Skeletal muscle satellite cell (primary cell): ENCODE results near the gene SLC44A5.

Experiments used
- H3K27me3 ChIP-seq: 2 replicates; pipeline ENCODE4 v1.7.0; 2013; ENCODE audit warnings: low read length; ENCODE audit not compliant: control insufficient read depth, insufficient read depth
- H3K36me3 ChIP-seq: 2 replicates; pipeline ENCODE4 v1.7.0; 2013; ENCODE audit warnings: mild to moderate bottlenecking, control low read depth, low read length; ENCODE audit not compliant: insufficient read depth
- H3K4me1 ChIP-seq: 2 replicates; pipeline ENCODE4 v1.7.0; 2013; ENCODE audit warnings: low read length; ENCODE audit not compliant: control insufficient read depth, insufficient read depth
- H3K4me2 ChIP-seq: 2 replicates; pipeline ENCODE4 v1.7.0; 2013; ENCODE audit warnings: mild to moderate bottlenecking, low read length
- H3K4me3 ChIP-seq: 2 replicates; pipeline ENCODE4 v1.7.0; 2013; ENCODE audit warnings: low read length
- H3K9ac ChIP-seq: 2 replicates; pipeline ENCODE4 v1.7.0; 2013; ENCODE audit warnings: mild to moderate bottlenecking, low read depth, low read length, moderate library complexity
- H3K9me3 ChIP-seq: replicated peaks from 2 replicates; pipeline ENCODE4 v1.7.0; 2013; ENCODE audit warnings: mild to moderate bottlenecking, control low read depth, low read length

The SLC44A5 gene

GRCh38 chr1:75587692-75588091 is 23.2 kb downstream of the SLC44A5 start:
- no peak overlapping the region for H3K4me2 ChIP-seq
- no peak overlapping the region for H3K4me3 ChIP-seq

GRCh38 chr1:75583282-75583681 is 27.6 kb downstream of the SLC44A5 start:
- H3K9ac ChIP-seq = no peak overlapping the region
- no peak overlapping the region for H3K4me3 ChIP-seq
- no peaks in the 10 kb centered on the region for H3K9me3 ChIP-seq
- H3K36me3 ChIP-seq = no peaks in the 10 kb centered on the region
- no peak overlapping the region for H3K4me2 ChIP-seq
- H3K4me1 ChIP-seq = no peaks in the 10 kb centered on the region
- H3K27me3 ChIP-seq = no peaks in the 10 kb centered on the region

More at GRCh38 chr1:75587692-75588091, 23.2 kb downstream of the SLC44A5 start:
- no peaks in the 10 kb centered on the region for H3K9me3 ChIP-seq
- no peak overlapping the region for H3K9ac ChIP-seq
- H3K27me3 ChIP-seq = no peaks in the 10 kb centered on the region
- no peaks in the 10 kb centered on the region for H3K36me3 ChIP-seq
- no peaks in the 10 kb centered on the region for H3K4me1 ChIP-seq

- H3K4me2 ChIP-seq = no peak overlapping the region
- no peaks in the 10 kb centered on the region for H3K4me1 ChIP-seq
- no peaks in the 10 kb centered on the region for H3K9me3 ChIP-seq
- H3K27me3 ChIP-seq = no peaks in the 10 kb centered on the region
- H3K36me3 ChIP-seq = no peaks in the 10 kb centered on the region
- H3K4me3 ChIP-seq = no peak overlapping the region
- H3K9ac ChIP-seq = no peak overlapping the region
Measured at GRCh38 chr1:75582725-75583261, 28.1 kb downstream of the SLC44A5 start.

GRCh38 chr1:75579046-75579445 is 31.9 kb downstream of the SLC44A5 start:
- Histone ChIP-seq H3K9me3 (no peaks in the 10 kb centered on the region), H3K36me3 (no peaks in the 10 kb centered on the region), H3K27me3 (no peaks in the 10 kb centered on the region), H3K9ac (no peak overlapping the region), H3K4me1 (no peaks in the 10 kb centered on the region), H3K4me3 (no peak overlapping the region), H3K4me2 (no peak overlapping the region)

- Histone ChIP-seq H3K27me3 (no peaks in the 10 kb centered on the region), H3K9me3 (no peaks in the 10 kb centered on the region), H3K4me1 (no peaks in the 10 kb centered on the region), H3K4me3 (no peak overlapping the region), H3K4me2 (no peak overlapping the region), H3K9ac (no peak overlapping the region), H3K36me3 (no peaks in the 10 kb centered on the region)
Measured at GRCh38 chr1:75575837-75576236, 35.1 kb downstream of the SLC44A5 start.

- Histone ChIP-seq H3K9me3 (no peaks in the 10 kb centered on the region), H3K36me3 (no peaks in the 10 kb centered on the region), H3K4me3 (no peak overlapping the region), H3K27me3 (no peaks in the 10 kb centered on the region), H3K4me2 (no peak overlapping the region), H3K9ac (no peak overlapping the region), H3K4me1 (no peaks in the 10 kb centered on the region)
Measured at GRCh38 chr1:75567191-75567590, 43.7 kb downstream of the SLC44A5 start.

GRCh38 chr1:75559800-75560199 is 51.1 kb downstream of the SLC44A5 start:
- Histone ChIP-seq H3K4me1 (no peaks in the 10 kb centered on the region), H3K4me2 (no peak overlapping the region), H3K4me3 (no peak overlapping the region)

GRCh38 chr1:75559136-75559535 is 51.8 kb downstream of the SLC44A5 start:
- Histone ChIP-seq H3K9ac (no peak overlapping the region), H3K4me2 (no peak overlapping the region), H3K4me3 (no peak overlapping the region), H3K27me3 (no peaks in the 10 kb centered on the region), H3K4me1 (no peaks in the 10 kb centered on the region), H3K36me3 (no peaks in the 10 kb centered on the region), H3K9me3 (no peaks in the 10 kb centered on the region)

More at GRCh38 chr1:75559800-75560199, 51.1 kb downstream of the SLC44A5 start:
- H3K27me3 ChIP-seq = no peaks in the 10 kb centered on the region
- no peak overlapping the region for H3K9ac ChIP-seq
- no peaks in the 10 kb centered on the region for H3K9me3 ChIP-seq
- H3K36me3 ChIP-seq = no peaks in the 10 kb centered on the region

- no peak overlapping the region for H3K9ac ChIP-seq
- H3K4me2 ChIP-seq = no peak overlapping the region
- no peak overlapping the region for H3K4me3 ChIP-seq
- no peaks in the 10 kb centered on the region for H3K27me3 ChIP-seq
- H3K4me1 ChIP-seq = no peaks in the 10 kb centered on the region
- H3K9me3 ChIP-seq = no peaks in the 10 kb centered on the region
- no peaks in the 10 kb centered on the region for H3K36me3 ChIP-seq
Measured at GRCh38 chr1:75554870-75555269, 56.0 kb downstream of the SLC44A5 start.

GRCh38 chr1:75554181-75554580 is 56.7 kb downstream of the SLC44A5 start:
- Histone ChIP-seq H3K4me3 (no peak overlapping the region), H3K4me2 (no peak overlapping the region), H3K4me1 (no peaks in the 10 kb centered on the region), H3K9ac (no peak overlapping the region), H3K9me3 (no peaks in the 10 kb centered on the region), H3K27me3 (no peaks in the 10 kb centered on the region), H3K36me3 (no peaks in the 10 kb centered on the region)

GRCh38 chr1:75550559-75550958 is 60.4 kb downstream of the SLC44A5 start:
- Histone ChIP-seq H3K4me1 (no peaks in the 10 kb centered on the region), H3K36me3 (no peaks in the 10 kb centered on the region), H3K27me3 (no peaks in the 10 kb centered on the region), H3K4me3 (no peak overlapping the region), H3K9me3 (no peaks in the 10 kb centered on the region), H3K9ac (no peak overlapping the region), H3K4me2 (no peak overlapping the region)

GRCh38 chr1:75548721-75549480 is 62.0 kb downstream of the SLC44A5 start:
- Histone ChIP-seq H3K4me1 (no peaks in the 10 kb centered on the region), H3K4me2 (no peak overlapping the region), H3K9me3 (no peaks in the 10 kb centered on the region), H3K36me3 (no peaks in the 10 kb centered on the region), H3K4me3 (no peak overlapping the region), H3K9ac (no peak overlapping the region), H3K27me3 (no peaks in the 10 kb centered on the region)
